ENCODE measurements around the gene OR2AE1.

DNA sequence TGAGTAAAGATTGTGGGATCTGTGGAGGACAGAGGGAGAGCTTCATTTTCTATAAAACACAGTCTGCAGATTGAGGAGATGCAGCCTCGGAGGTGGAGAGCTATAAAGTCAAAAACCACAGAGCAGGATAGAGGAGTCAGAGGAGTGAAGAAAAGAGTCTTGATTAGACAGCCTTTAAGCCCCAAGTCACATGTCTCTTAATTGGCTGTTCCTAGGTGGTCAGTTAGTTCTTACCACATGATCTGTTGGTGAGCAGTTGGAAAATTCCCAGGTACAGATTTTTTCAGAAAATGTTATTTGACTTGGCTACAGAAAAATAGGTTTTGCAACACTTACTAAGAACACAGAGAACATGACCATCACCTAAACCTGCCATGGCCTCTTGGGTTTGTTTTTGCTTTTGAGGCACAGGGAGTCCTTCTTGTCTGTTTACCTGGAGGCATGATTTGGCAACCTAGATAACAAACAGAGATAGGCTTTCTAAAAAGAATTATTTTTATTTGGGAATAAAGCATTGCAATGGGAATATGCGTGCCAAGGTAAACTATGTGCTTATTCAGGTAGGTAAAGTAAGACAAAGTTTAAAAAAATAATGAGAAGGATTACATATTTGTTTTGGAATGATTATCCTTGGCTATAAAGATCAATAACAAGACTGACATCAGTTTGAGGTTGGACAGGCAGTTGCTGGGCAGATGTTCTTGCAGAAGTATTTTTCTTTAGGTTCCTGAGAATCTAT lies 49.6 kb downstream of the OR2AE1 start:
- TF ChIP-seq, protein P1, sequence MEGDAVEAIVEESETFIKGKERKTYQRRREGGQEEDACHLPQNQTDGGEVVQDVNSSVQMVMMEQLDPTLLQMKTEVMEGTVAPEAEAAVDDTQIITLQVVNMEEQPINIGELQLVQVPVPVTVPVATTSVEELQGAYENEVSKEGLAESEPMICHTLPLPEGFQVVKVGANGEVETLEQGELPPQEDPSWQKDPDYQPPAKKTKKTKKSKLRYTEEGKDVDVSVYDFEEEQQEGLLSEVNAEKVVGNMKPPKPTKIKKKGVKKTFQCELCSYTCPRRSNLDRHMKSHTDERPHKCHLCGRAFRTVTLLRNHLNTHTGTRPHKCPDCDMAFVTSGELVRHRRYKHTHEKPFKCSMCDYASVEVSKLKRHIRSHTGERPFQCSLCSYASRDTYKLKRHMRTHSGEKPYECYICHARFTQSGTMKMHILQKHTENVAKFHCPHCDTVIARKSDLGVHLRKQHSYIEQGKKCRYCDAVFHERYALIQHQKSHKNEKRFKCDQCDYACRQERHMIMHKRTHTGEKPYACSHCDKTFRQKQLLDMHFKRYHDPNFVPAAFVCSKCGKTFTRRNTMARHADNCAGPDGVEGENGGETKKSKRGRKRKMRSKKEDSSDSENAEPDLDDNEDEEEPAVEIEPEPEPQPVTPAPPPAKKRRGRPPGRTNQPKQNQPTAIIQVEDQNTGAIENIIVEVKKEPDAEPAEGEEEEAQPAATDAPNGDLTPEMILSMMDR (IDR thresholded peaks at IDR 0.05) = no peak
- TF ChIP-seq POLR2A (IDR thresholded peaks at IDR 0.05) = no peak
